ENCODE data around the gene MPDZ.

The MPDZ gene

GRCh38 chr9:13139641-13140171 lies 139.8 kb downstream of the MPDZ start:
- DNase-seq (ENCODE audit: low read depth) = peak; percentile 90

- no peak for DNase-seq (ENCODE audit: low read depth)
Observed at GRCh38 chr9:13137426-13137825, 142.1 kb downstream of the MPDZ start.

GRCh38 chr9:13131991-13132390 lies 147.5 kb downstream of the MPDZ start:
- no peak for DNase-seq (ENCODE audit: low read depth)

- DNase-seq (ENCODE audit: low read depth) = no peak
Observed at GRCh38 chr9:13131416-13131815, 148.1 kb downstream of the MPDZ start.

GRCh38 chr9:13128266-13128860 lies 151.1 kb downstream of the MPDZ start:
- DNase-seq (ENCODE audit: low read depth) = peak; percentile 21

- no peak for DNase-seq (ENCODE audit: low read depth)
Observed at GRCh38 chr9:13127131-13127530, 152.4 kb downstream of the MPDZ start.

- DNase-seq (ENCODE audit: low read depth) = no peak
Observed at GRCh38 chr9:13125261-13125660, 154.2 kb downstream of the MPDZ start.

- DNase-seq (ENCODE audit: low read depth) = no peak
Observed at GRCh38 chr9:13122756-13123369, 156.6 kb downstream of the MPDZ start.

GRCh38 chr9:13118313-13118712 lies 161.2 kb downstream of the MPDZ start:
- no peak for DNase-seq (ENCODE audit: low read depth)

GRCh38 chr9:13116292-13116691 lies 163.2 kb downstream of the MPDZ start:
- no peak for DNase-seq (ENCODE audit: low read depth)

GRCh38 chr9:13113751-13114150 lies 165.7 kb downstream of the MPDZ start:
- DNase-seq (ENCODE audit: low read depth) = peak; percentile 31

GRCh38 chr9:13113216-13113615 lies 166.3 kb downstream of the MPDZ start:
- DNase-seq (ENCODE audit: low read depth) = peak; percentile 13

GRCh38 chr9:13111778-13112177 lies 167.7 kb downstream of the MPDZ start:
- peak; percentile 13 for DNase-seq (ENCODE audit: low read depth)

GRCh38 chr9:13110766-13111417 lies 168.6 kb downstream of the MPDZ start:
- DNase-seq (ENCODE audit: low read depth) = peak; percentile 44

GRCh38 chr9:13109781-13110180 lies 169.7 kb downstream of the MPDZ start:
- no peak for DNase-seq (ENCODE audit: low read depth)

- DNase-seq (ENCODE audit: low read depth) = no peak
Observed at GRCh38 chr9:13107008-13107407, 172.5 kb downstream of the MPDZ start.

- DNase-seq (ENCODE audit: low read depth) = no peak
Observed at GRCh38 chr9:13100914-13101572, 178.4 kb downstream of the MPDZ start.

GRCh38 chr9:13095056-13095455 lies 184.4 kb downstream of the MPDZ start:
- no peak for DNase-seq (ENCODE audit: low read depth)

GRCh38 chr9:13090628-13091027 lies 188.9 kb downstream of the MPDZ start:
- no peak for DNase-seq (ENCODE audit: low read depth)

- no peak for DNase-seq (ENCODE audit: low read depth)
Observed at GRCh38 chr9:13089666-13090065, 189.8 kb downstream of the MPDZ start.

GRCh38 chr9:13088720-13089427 lies 190.6 kb downstream of the MPDZ start:
- peak; percentile 60 for DNase-seq (ENCODE audit: low read depth)

- peak; percentile 13 for DNase-seq (ENCODE audit: low read depth)
Observed at GRCh38 chr9:13083963-13084528, 195.4 kb downstream of the MPDZ start.
